Upper lobe of right lung (tissue), 1 donor: Measurements from ENCODE around the gene DNAH10. TPM values are rescaled to one million over a fixed set of nuclear protein-coding genes. Genes with fewer than 3 reads are reported as not detected.

Experiments
- ATAC-seq: fragments of 200-7000 bp; cut with Tn5 transposase; one replicate; pipeline ENCODE4 v1.9.1; 2020; ENCODE audit warnings: mild to moderate bottlenecking, moderate library complexity
- DNase-seq: peaks from one replicate; pipeline ENCODE4 v3.0.0-alpha.2; 2020
- H3K27ac ChIP-seq: fragments of 200-600 bp; one replicate; pipeline ENCODE4 v1.8.0; 2022
- H3K27me3 ChIP-seq: fragments of 200-600 bp; one replicate; pipeline ENCODE4 v1.8.0; 2022; ENCODE audit warnings: mild to moderate bottlenecking
- H3K36me3 ChIP-seq: fragments of 200-600 bp; one replicate; pipeline ENCODE4 v1.8.0; 2022
- H3K4me1 ChIP-seq: fragments of 200-600 bp; one replicate; pipeline ENCODE4 v1.8.0; 2022
- H3K4me3 ChIP-seq: fragments of 200-600 bp; one replicate; pipeline ENCODE4 v1.8.0; 2022; ENCODE audit warnings: mild to moderate bottlenecking
- H3K9me3 ChIP-seq: fragments of 200-600 bp; one replicate; pipeline ENCODE4 v1.8.0; 2022
- CTCF ChIP-seq: fragments of 200-600 bp; IDR thresholded peaks from one replicate; pipeline ENCODE4 v1.8.0; 2022; ENCODE audit warnings: antibody characterized with exemption
- intact Hi-C: fragments of 100-400 bp; cut with DNase I; formaldehyde crosslinking; loops from one replicate; pipeline ENCODE4 v1.11.0; 2022
- total RNA-seq: library from RNA; stranded (reverse); fragmentation: NEBNext Ultra II Directional; extraction: Animal tissue kit (Norgen Biotek cat#: 25700); gene quantifications from one replicate; pipeline ENCODE4 v1.2.1, GENCODE V29; 2021
- donor health status: DM: no; HTN: yes; CAD: no; lungs with severe emphysema.

The DNAH10 gene
- total RNA-seq, 1 donor from 2014 or later = 0.23 TPM

- intact Hi-C loops = no loop called here
- no peaks in the 10 kb centered on the region for H3K36me3 ChIP-seq
- no peak overlapping the region for H3K4me3 ChIP-seq
- no peak overlapping the region for H3K27ac ChIP-seq
- H3K9me3 ChIP-seq = no peaks in the 10 kb centered on the region
- no peak for DNase-seq
- no peak for ATAC-seq
- H3K27me3 ChIP-seq = no peaks in the 10 kb centered on the region
- no peaks in the 10 kb centered on the region for H3K4me1 ChIP-seq
- TF ChIP-seq CTCF = no peak
These were observed 135.1 kb downstream of the DNAH10 start for GRCh38 chr12:123897221-123897620.

- Histone ChIP-seq H3K36me3 (no peaks in the 10 kb centered on the region), H3K27ac (no peak overlapping the region), H3K4me1 (no peaks in the 10 kb centered on the region), H3K4me3 (no peak overlapping the region), H3K27me3 (no peaks in the 10 kb centered on the region), H3K9me3 (no peaks in the 10 kb centered on the region)
- no peak for DNase-seq
- ATAC-seq = no peak
- TF ChIP-seq CTCF = no peak
- intact Hi-C loops = no loop called here
These were observed 136.6 kb downstream of the DNAH10 start for GRCh38 chr12:123898673-123899072.

- no peaks in the 10 kb centered on the region for H3K36me3 ChIP-seq
- H3K4me1 ChIP-seq = no peaks in the 10 kb centered on the region
- ATAC-seq (no peak), DNase-seq (no peak)
- H3K4me3 ChIP-seq = no peak overlapping the region
- TF ChIP-seq CTCF = no peak
- no peak overlapping the region for H3K27ac ChIP-seq
- no peaks in the 10 kb centered on the region for H3K27me3 ChIP-seq
- intact Hi-C loops = no loop called here
- H3K9me3 ChIP-seq = no peaks in the 10 kb centered on the region
These were observed 137.3 kb downstream of the DNAH10 start for GRCh38 chr12:123899368-123899767.

- intact Hi-C loops = loop anchor here (10.0 kb wide), 2 partner anchors 84 to 874 kb away; no protein-coding TSS in a partner anchor
- H3K36me3 ChIP-seq = no peaks in the 10 kb centered on the region
- DNase-seq (no peak), ATAC-seq (peak; percentile 13)
- H3K9me3 ChIP-seq = no peaks in the 10 kb centered on the region
- no peak overlapping the region for H3K27ac ChIP-seq
- no peaks in the 10 kb centered on the region for H3K4me1 ChIP-seq
- no peak overlapping the region for H3K4me3 ChIP-seq
- no peaks in the 10 kb centered on the region for H3K27me3 ChIP-seq
- no peak for TF ChIP-seq CTCF
These were observed 138.8 kb downstream of the DNAH10 start for GRCh38 chr12:123900871-123901376.

GRCh38 chr12:123902821-123903220 is 140.7 kb downstream of the DNAH10 start:
- Histone ChIP-seq H3K36me3 (no peaks in the 10 kb centered on the region), H3K9me3 (no peaks in the 10 kb centered on the region), H3K27me3 (no peaks in the 10 kb centered on the region), H3K4me3 (no peak overlapping the region), H3K4me1 (no peaks in the 10 kb centered on the region), H3K27ac (no peak overlapping the region)
- intact Hi-C loops = loop anchor here (10.0 kb wide), 2 partner anchors 82 to 872 kb away; no protein-coding TSS in a partner anchor
- DNase-seq (no peak), ATAC-seq (no peak)
- no peak for TF ChIP-seq CTCF
